SK-N-SH (cell line): Measurements from ENCODE around the gene RASA1. TPM values are rescaled to one million over a fixed set of nuclear protein-coding genes. Genes with fewer than 3 reads are reported as not detected.

Source experiments
- CTCF ChIA-PET: fragments of 300-600, 350-600 bp; formaldehyde crosslinking; extraction: SDS; loops from one replicate; lab custom pipeline; 2021; lab: Yijun Ruan, JAX
- POLR2A ChIA-PET: fragments of 350-600 bp; sonication (Branson Sonifier 250); formaldehyde crosslinking; extraction: SDS; loops from one replicate; lab custom pipeline; 2020; ENCODE audit warnings: antibody characterized with exemption, inconsistent platforms; lab: Yijun Ruan, JAX
- DNase-seq: peaks from one replicate; pipeline ENCODE4 v3.0.0; 2012
- H2AFZ ChIP-seq: fragments of 200-600 bp; sonication (generic); 2 replicates; pipeline ENCODE4 v1.8.1; 2016; ENCODE audit warnings: antibody characterized with exemption, mild to moderate bottlenecking, low read depth
- H3F3A ChIP-seq: fragments of 200-600 bp; sonication (generic); replicated peaks from 2 replicates; pipeline ENCODE3; 2016; ENCODE audit warnings: antibody characterized with exemption, mild to moderate bottlenecking; ENCODE audit not compliant: insufficient read depth
- H3K27ac ChIP-seq, 2 experiments: fragments of 200-500 bp in 1 of 2; fragments of 200-600 bp in 1 of 2; sonication (Bioruptor generic) in 1 of 2; sonication (generic), shearing (Covaris generic) in 1 of 2; 2 replicates each; pipeline versions ENCODE4 v1.5.1 to v1.6.1; 2014 to 2016; ENCODE audit warnings: low read depth in 2 of 2, inconsistent platforms in 1 of 2, low read length in 1 of 2, mild to moderate bottlenecking in 1 of 2, mixed read lengths in 1 of 2
- H3K27me3 ChIP-seq: fragments of 200-600 bp; sonication (generic), shearing (Covaris generic); 2 replicates; pipeline ENCODE4 v1.6.1; 2016; ENCODE audit warnings: mixed run types; ENCODE audit not compliant: insufficient read depth
- H3K36me3 ChIP-seq, 2 experiments: fragments of 200-500 bp in 1 of 2; fragments of 200-600 bp in 1 of 2; sonication (Bioruptor generic) in 1 of 2; sonication (generic) in 1 of 2; replicated peaks in 1 of 2; 2 replicates each; pipeline versions ENCODE3 to v1.5.1; 2014 to 2016; ENCODE audit warnings: low read length in 1 of 2, mild to moderate bottlenecking in 1 of 2; ENCODE audit not compliant: insufficient read depth in 2 of 2, control insufficient read depth in 1 of 2
- H3K4me1 ChIP-seq, 2 experiments: fragments of 200-500 bp in 1 of 2; fragments of 200-600 bp in 1 of 2; sonication (Bioruptor generic) in 1 of 2; sonication (generic), shearing (Covaris generic) in 1 of 2; 2 replicates each; pipeline versions ENCODE4 v1.5.1 to v1.6.1; 2014 to 2016; ENCODE audit warnings: low read depth in 1 of 2, low read length in 1 of 2, mixed run types in 1 of 2; ENCODE audit not compliant: insufficient read depth in 2 of 2, control insufficient read depth in 1 of 2
- H3K4me2 ChIP-seq: fragments of 200-600 bp; sonication (generic), shearing (Covaris generic); 2 replicates; pipeline ENCODE4 v1.6.1; 2017; ENCODE audit warnings: mixed run types
- H3K4me3 ChIP-seq, 2 experiments: fragments of 200-500 bp in 1 of 2; fragments of 200-600 bp in 1 of 2; sonication (Bioruptor generic) in 1 of 2; sonication (generic), shearing (Covaris generic) in 1 of 2; 2 replicates each; pipeline versions ENCODE4 v1.5.1 to v1.8.1; 2014 to 2016; ENCODE audit warnings: low read depth in 2 of 2, inconsistent platforms in 1 of 2, low read length in 1 of 2, mild to moderate bottlenecking in 1 of 2, mixed read lengths in 1 of 2, moderate library complexity in 1 of 2
- H3K79me2 ChIP-seq: fragments of 200-600 bp; sonication (generic); 2 replicates; pipeline ENCODE4 v1.8.1; 2017; ENCODE audit warnings: mild to moderate bottlenecking; ENCODE audit not compliant: insufficient read depth
- H3K9ac ChIP-seq: fragments of 200-600 bp; sonication (generic); 2 replicates; pipeline ENCODE4 v1.6.1; 2017; ENCODE audit warnings: mixed run types
- H3K9me2 ChIP-seq: fragments of 200-600 bp; sonication (generic); 2 replicates; pipeline ENCODE4 v1.6.1; 2017; ENCODE audit warnings: mixed run types
- H3K9me3 ChIP-seq: fragments of 200-600 bp; sonication (generic); 2 replicates; pipeline ENCODE4 v1.6.1; 2017; ENCODE audit warnings: mixed run types, mild to moderate bottlenecking, moderate library complexity
- H4K20me1 ChIP-seq: fragments of 200-600 bp; sonication (generic); 2 replicates; pipeline ENCODE4 v1.6.1; 2017; ENCODE audit warnings: mild to moderate bottlenecking, mixed run types; ENCODE audit not compliant: insufficient read depth
- CHD2 ChIP-seq: fragments of 150-350 bp; IDR thresholded peaks from 2 replicates; pipeline ENCODE4 v1.6.1; 2018; ENCODE audit warnings: low read length; ENCODE audit not compliant: partially characterized antibody
- EZH2phosphoT487 ChIP-seq: fragments of 200-600 bp; sonication (generic); IDR thresholded peaks from 2 replicates; pipeline ENCODE4 v1.6.1; 2017; ENCODE audit warnings: low read depth, mixed run types, mild to moderate bottlenecking, antibody characterized with exemption, moderate library complexity, borderline replicate concordance
- FOSL2 ChIP-seq: IDR thresholded peaks from 2 replicates; pipeline ENCODE4 v1.4.0; 2012; ENCODE audit warnings: low read depth, mild to moderate bottlenecking, moderate library complexity, borderline replicate concordance
- FOXJ3 ChIP-seq: sonication (generic); formaldehyde crosslinking; IDR thresholded peaks from 2 replicates; pipeline ENCODE4 v1.5.1; 2020; ENCODE audit warnings: mild to moderate bottlenecking, missing genetic modification reagents
- FOXM1 ChIP-seq: IDR thresholded peaks from 2 replicates; pipeline ENCODE4 v1.4.0; 2012; ENCODE audit warnings: low read depth, mild to moderate bottlenecking
- MXI1 ChIP-seq: IDR thresholded peaks from 2 replicates; pipeline ENCODE4 v1.6.1; 2012; ENCODE audit warnings: mild to moderate bottlenecking, low read depth, low read length, improper control_type of control experiment
- PBX3 ChIP-seq: IDR thresholded peaks from 2 replicates; pipeline ENCODE4; 2012
- POLR2AphosphoS5 ChIP-seq: IDR thresholded peaks from 2 replicates; pipeline ENCODE4 v1.6.1; 2012; ENCODE audit warnings: low read depth, low read length
- RFX5 ChIP-seq: IDR thresholded peaks from 2 replicates; pipeline ENCODE4 v1.6.1; 2012; ENCODE audit warnings: mild to moderate bottlenecking, improper control_type of control experiment, low read length
- RXRA ChIP-seq: IDR thresholded peaks from 2 replicates; pipeline ENCODE4 v1.4.0; 2012; ENCODE audit warnings: low read depth, mild to moderate bottlenecking, borderline replicate concordance
- SMC3 ChIP-seq: IDR thresholded peaks from 2 replicates; pipeline ENCODE4 v1.6.1; 2012; ENCODE audit warnings: low read depth, low read length, improper control_type of control experiment
- TAF1 ChIP-seq: IDR thresholded peaks from 2 replicates; pipeline ENCODE4 v1.6.1; 2012; ENCODE audit warnings: low read depth, mild to moderate bottlenecking, low read length, moderate library complexity, borderline replicate concordance
- TCF12 ChIP-seq: IDR thresholded peaks from 2 replicates; pipeline ENCODE4 v1.4.0; 2012
- TEAD4 ChIP-seq: IDR thresholded peaks from 2 replicates; pipeline ENCODE4 v1.4.0; 2012; ENCODE audit warnings: mild to moderate bottlenecking, borderline replicate concordance; ENCODE audit not compliant: insufficient read depth
- USF1 ChIP-seq: IDR thresholded peaks from 2 replicates; pipeline ENCODE4 v1.4.0; 2012; ENCODE audit warnings: low read depth, borderline replicate concordance
- WGBS: methylation state at CpG from one replicate; pipeline ENCODE4 v1.1.6; 2017; ENCODE audit warnings: low lambda C conversion rate; 5-methylcytosine and 5-hydroxymethylcytosine counted together
- polyA plus RNA-seq, 3 experiments: library from polyadenylated mRNA; depleted of rRNA; stranded (reverse); fragments of >200 nt; gene quantifications; 2 replicates each; pipeline ENCODE4 v1.2.3, GENCODE V29; 2012
- TF ChIP-seq, protein P1 (sequence below): IDR thresholded peaks from 2 replicates; pipeline ENCODE4 v1.4.0; 2012; ENCODE audit warnings: low read depth, borderline replicate concordance

The RASA1 gene
- polyA plus RNA-seq, 1 of the 3 experiments (the other 2 are of a cell fraction): 49.1 TPM

DNA sequence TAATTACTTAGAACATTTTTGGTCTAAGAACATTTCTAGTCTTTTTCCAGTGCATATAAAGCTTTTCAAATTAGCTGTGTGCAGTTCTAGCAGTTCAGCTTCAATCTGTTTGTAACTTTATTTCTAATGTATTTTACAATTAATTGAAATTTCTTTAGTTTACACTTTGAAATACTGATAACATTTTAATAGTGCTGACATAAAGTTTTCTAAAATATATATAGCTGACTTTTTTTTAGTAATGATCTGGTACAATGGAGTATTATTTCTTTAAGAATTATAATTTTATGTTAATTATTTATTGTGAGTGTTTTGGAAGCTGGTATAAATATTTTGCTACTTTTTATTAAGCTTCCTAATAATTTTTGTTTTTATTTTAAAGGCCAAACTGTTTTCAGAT lies 101.7 kb downstream of the RASA1 start (continued):
- no peak for TF ChIP-seq USF1
- TF ChIP-seq FOXM1: no peak
- no peak for TF ChIP-seq TCF12

- peaks cover 15% of the 10 kb centered on the region for H3F3A ChIP-seq
- WGBS: 98% methylated on average over 2 of the region's 2 CpGs
- no peak overlapping the region for H3K9ac ChIP-seq
- CTCF ChIA-PET: interaction anchor here (1.4 to 1.6 kb wide), 2 partner anchors 9 to 28 kb away, joined by 3 to 5 read pairs; no protein-coding TSS in a partner anchor
- no peak overlapping the region for H2AFZ ChIP-seq
- no peaks in the 10 kb centered on the region for H3K4me1 ChIP-seq
- H3K4me3 ChIP-seq: no peak overlapping the region
- H3K4me2 ChIP-seq: no peak overlapping the region
- no peaks in the 10 kb centered on the region for H3K9me2 ChIP-seq
- H4K20me1 ChIP-seq: no peaks in the 10 kb centered on the region
- TF ChIP-seq TEAD4 (no peak), POLR2AphosphoS5 (no peak), FOXM1 (no peak), CHD2 (no peak), FOXJ3 (no peak), EZH2phosphoT487 (no peak), RFX5 (no peak), MXI1 (no peak), SMC3 (no peak), FOSL2 (no peak), TAF1 (no peak), PBX3 (no peak), RXRA (no peak)
- TF ChIP-seq, protein P1, sequence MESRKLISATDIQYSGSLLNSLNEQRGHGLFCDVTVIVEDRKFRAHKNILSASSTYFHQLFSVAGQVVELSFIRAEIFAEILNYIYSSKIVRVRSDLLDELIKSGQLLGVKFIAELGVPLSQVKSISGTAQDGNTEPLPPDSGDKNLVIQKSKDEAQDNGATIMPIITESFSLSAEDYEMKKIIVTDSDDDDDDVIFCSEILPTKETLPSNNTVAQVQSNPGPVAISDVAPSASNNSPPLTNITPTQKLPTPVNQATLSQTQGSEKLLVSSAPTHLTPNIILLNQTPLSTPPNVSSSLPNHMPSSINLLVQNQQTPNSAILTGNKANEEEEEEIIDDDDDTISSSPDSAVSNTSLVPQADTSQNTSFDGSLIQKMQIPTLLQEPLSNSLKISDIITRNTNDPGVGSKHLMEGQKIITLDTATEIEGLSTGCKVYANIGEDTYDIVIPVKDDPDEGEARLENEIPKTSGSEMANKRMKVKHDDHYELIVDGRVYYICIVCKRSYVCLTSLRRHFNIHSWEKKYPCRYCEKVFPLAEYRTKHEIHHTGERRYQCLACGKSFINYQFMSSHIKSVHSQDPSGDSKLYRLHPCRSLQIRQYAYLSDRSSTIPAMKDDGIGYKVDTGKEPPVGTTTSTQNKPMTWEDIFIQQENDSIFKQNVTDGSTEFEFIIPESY: no peak
- H3K79me2 ChIP-seq: peaks cover 17% of the 10 kb centered on the region; the same call in 1 of the 2 replicates
- H3K36me3 ChIP-seq: peaks cover 78 to 94% of the 10 kb centered on the region in 2 experiments
- no peak overlapping the region; a peak in 1 of 4 replicates for H3K27ac ChIP-seq
- POLR2A ChIA-PET: no interaction called here
- no peak for DNase-seq
- H3K9me3 ChIP-seq: no peaks in the 10 kb centered on the region
- no peaks in the 10 kb centered on the region for H3K27me3 ChIP-seq
These were observed 105.0 kb downstream of the RASA1 start for GRCh38 chr5:87372705-87373104.
